HEK293 (cell line): ENCODE results near the gene OR10R2.

Experiments
- CTCF ChIA-PET: fragments of 350-600 bp; formaldehyde crosslinking; extraction: SDS; loops from one replicate; lab custom pipeline; 2021; ENCODE audit warnings: antibody characterized with exemption; lab: Yijun Ruan, JAX
- POLR2A ChIA-PET: fragments of 300-600 bp; formaldehyde crosslinking; extraction: SDS; loops from one replicate; lab custom pipeline; 2020; ENCODE audit warnings: antibody characterized with exemption, inconsistent platforms; lab: Yijun Ruan, JAX
- H3K27ac ChIP-seq: fragments of 200-500 bp; sonication (Bioruptor generic); 2 replicates; pipeline ENCODE4 v1.5.1; 2014; ENCODE audit warnings: low read depth, low read length, control low read depth, inconsistent platforms; ENCODE audit errors: extremely low read depth
- H3K36me3 ChIP-seq, 2 experiments: fragments of 200-500 bp in 1 of 2; sonication (Bioruptor generic) in 1 of 2; 1 replicate in 1 of 2; 2 replicates in 1 of 2; pipeline ENCODE4 v1.5.1; 2014 to 2017; ENCODE audit warnings: inconsistent platforms in 2 of 2, low read length in 2 of 2; ENCODE audit not compliant: control insufficient read depth in 2 of 2, insufficient read depth in 1 of 2
- H3K4me1 ChIP-seq: fragments of 200-500 bp; sonication (Bioruptor generic); 2 replicates; pipeline ENCODE4 v1.5.1; 2014; ENCODE audit warnings: mild to moderate bottlenecking, low read length, inconsistent platforms; ENCODE audit not compliant: control insufficient read depth, insufficient read depth
- H3K4me3 ChIP-seq: 2 replicates; pipeline ENCODE4 v1.5.1; 2011; ENCODE audit warnings: low read depth, mild to moderate bottlenecking, control low read depth, low read length, moderate library complexity
- H3K9me3 ChIP-seq: fragments of 200-500 bp; sonication (Bioruptor generic); 2 replicates; pipeline ENCODE4 v1.5.1; 2014; ENCODE audit warnings: low read depth, low read length, inconsistent platforms; ENCODE audit not compliant: control insufficient read depth, insufficient read depth
- HOXC10 ChIP-seq: sonication (generic); formaldehyde crosslinking; IDR thresholded peaks from 2 replicates; pipeline ENCODE4 v1.8.1; 2023; ENCODE audit warnings: mild to moderate bottlenecking, missing genetic modification reagents
- HOXD13 ChIP-seq: sonication (generic); formaldehyde crosslinking; IDR thresholded peaks from 2 replicates; pipeline ENCODE4 v1.8.0; 2022; ENCODE audit warnings: missing genetic modification reagents, borderline replicate concordance
- MYNN ChIP-seq: fragments of 450-650 bp; formaldehyde crosslinking; IDR thresholded peaks from 2 replicates; pipeline ENCODE4 v1.5.1; 2016; ENCODE audit warnings: missing biosample characterization, missing genetic modification characterization, borderline replicate concordance
- RBAK ChIP-seq: fragments of 450-650 bp; formaldehyde crosslinking; IDR thresholded peaks from 2 replicates; pipeline ENCODE4 v1.5.1; 2016; ENCODE audit warnings: missing biosample characterization, missing genetic modification characterization
- ZFHX2 ChIP-seq: fragments of 450-650 bp; formaldehyde crosslinking; conservative IDR thresholded peaks from 2 replicates; pipeline ENCODE4 v1.5.1; 2016; ENCODE audit warnings: missing biosample characterization, missing genetic modification characterization
- ZFP37 ChIP-seq: fragments of 450-650 bp; formaldehyde crosslinking; IDR thresholded peaks from 2 replicates; pipeline ENCODE4 v1.5.1; 2016; ENCODE audit warnings: missing biosample characterization, missing genetic modification characterization
- ZNF10 ChIP-seq: fragments of 450-650 bp; formaldehyde crosslinking; IDR thresholded peaks from 2 replicates; pipeline ENCODE4 v1.5.1; 2017; ENCODE audit warnings: missing biosample characterization, missing genetic modification characterization
- ZNF157 ChIP-seq: fragments of 450-650 bp; formaldehyde crosslinking; IDR thresholded peaks from 2 replicates; pipeline ENCODE4 v1.5.1; 2016; ENCODE audit warnings: missing biosample characterization, missing genetic modification characterization
- ZNF202 ChIP-seq: fragments of 450-650 bp; formaldehyde crosslinking; IDR thresholded peaks from 2 replicates; pipeline ENCODE4 v1.5.1; 2016; ENCODE audit warnings: missing biosample characterization, missing genetic modification characterization, borderline replicate concordance
- ZNF292 ChIP-seq: fragments of 450-650 bp; formaldehyde crosslinking; IDR thresholded peaks from 2 replicates; pipeline ENCODE4 v1.5.1; 2016; ENCODE audit warnings: low read depth, missing biosample characterization, missing genetic modification characterization, borderline replicate concordance
- ZNF354C ChIP-seq: fragments of 450-650 bp; formaldehyde crosslinking; IDR thresholded peaks from 2 replicates; pipeline ENCODE4 v1.5.1; 2016; ENCODE audit warnings: missing biosample characterization, missing genetic modification characterization, low read depth, borderline replicate concordance
- ZNF404 ChIP-seq: fragments of 450-650 bp; formaldehyde crosslinking; IDR thresholded peaks from 2 replicates; pipeline ENCODE4 v1.5.1; 2017; ENCODE audit warnings: missing biosample characterization, missing genetic modification characterization
- ZNF423 ChIP-seq: fragments of 450-650 bp; formaldehyde crosslinking; IDR thresholded peaks from 2 replicates; pipeline ENCODE4 v1.5.1; 2016; ENCODE audit warnings: missing biosample characterization, missing genetic modification characterization
- ZNF426 ChIP-seq: fragments of 450-650 bp; formaldehyde crosslinking; IDR thresholded peaks from 2 replicates; pipeline ENCODE4 v1.5.1; 2017; ENCODE audit warnings: missing biosample characterization, missing genetic modification characterization, mild to moderate bottlenecking, inconsistent platforms, moderate library complexity
- ZNF510 ChIP-seq: fragments of 450-650 bp; formaldehyde crosslinking; IDR thresholded peaks from 2 replicates; pipeline ENCODE4 v1.5.1; 2018; ENCODE audit warnings: mild to moderate bottlenecking, missing genetic modification characterization, missing biosample characterization; ENCODE audit not compliant: insufficient replicate concordance
- ZNF518A ChIP-seq: fragments of 450-650 bp; formaldehyde crosslinking; conservative IDR thresholded peaks from 2 replicates; pipeline ENCODE4 v1.5.1; 2016; ENCODE audit warnings: low read depth, missing biosample characterization, missing genetic modification characterization
- ZNF544 ChIP-seq: fragments of 450-650 bp; formaldehyde crosslinking; IDR thresholded peaks from 2 replicates; pipeline ENCODE4 v1.5.0; 2017; ENCODE audit warnings: missing biosample characterization, missing genetic modification characterization
- ZNF549 ChIP-seq: fragments of 450-650 bp; IDR thresholded peaks from 2 replicates; pipeline ENCODE4 v1.5.1; 2018; ENCODE audit warnings: missing biosample characterization, missing genetic modification characterization, mild to moderate bottlenecking, inconsistent platforms, moderate library complexity
- ZNF623 ChIP-seq: fragments of 450-650 bp; formaldehyde crosslinking; IDR thresholded peaks from 2 replicates; pipeline ENCODE4 v1.5.1; 2016; ENCODE audit warnings: missing biosample characterization, missing genetic modification characterization
- ZNF658 ChIP-seq: fragments of 450-650 bp; formaldehyde crosslinking; IDR thresholded peaks from 2 replicates; pipeline ENCODE4; 2016; ENCODE audit warnings: missing biosample characterization, missing genetic modification characterization
- ZNF677 ChIP-seq: fragments of 450-650 bp; IDR thresholded peaks from 2 replicates; pipeline ENCODE4 v1.5.0; 2018; ENCODE audit warnings: missing biosample characterization, mild to moderate bottlenecking, missing genetic modification characterization, moderate library complexity
- ZSCAN18 ChIP-seq: fragments of 450-650 bp; formaldehyde crosslinking; IDR thresholded peaks from 2 replicates; pipeline ENCODE4 v1.5.1; 2016; ENCODE audit warnings: missing biosample characterization, missing genetic modification characterization

OR10R2 gene

DNA sequence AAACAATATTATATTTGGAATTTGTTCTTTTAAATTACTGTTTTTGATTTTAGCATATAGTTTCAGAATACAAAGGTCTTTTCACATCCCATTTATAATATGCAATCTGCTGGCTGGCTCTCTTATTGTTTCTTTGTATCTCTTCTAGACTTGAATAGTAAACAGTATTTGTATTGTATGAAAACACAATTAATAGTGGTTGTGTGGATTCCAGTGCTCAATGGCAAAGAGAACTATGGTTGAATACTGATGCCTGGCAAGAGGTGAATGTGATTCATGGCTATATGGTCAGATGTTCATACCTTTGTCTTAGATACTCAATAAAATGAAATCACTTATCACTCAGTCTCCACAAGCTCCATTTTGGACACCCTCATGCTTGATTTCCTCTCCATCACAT, 44.9 kb downstream of the OR10R2 start:
- ChIA-PET POLR2A (no interaction called here), CTCF (no interaction called here)
- TF ChIP-seq ZNF518A (tag by site-specific recombination) (no peak), HOXC10 (CRISPR knock-in tag) (no peak), ZFHX2 (no peak), ZNF202 (tag by site-specific recombination) (no peak), MYNN (tag by site-specific recombination) (no peak), ZNF404 (tag by site-specific recombination) (no peak), ZFP37 (tag by site-specific recombination) (no peak), ZNF292 (tag by site-specific recombination) (no peak), ZNF658 (tag by site-specific recombination) (no peak), ZNF544 (tag by site-specific recombination) (no peak), ZNF677 (tag by site-specific recombination) (no peak), ZNF623 (tag by site-specific recombination) (no peak), RBAK (tag by site-specific recombination) (no peak), ZNF510 (tag by site-specific recombination) (no peak), ZNF426 (tag by site-specific recombination) (no peak), ZNF10 (no peak), ZNF549 (tag by site-specific recombination) (no peak), ZNF157 (tag by site-specific recombination) (no peak), ZSCAN18 (no peak), ZNF354C (no peak)
- Histone ChIP-seq H3K27ac (no peak overlapping the region), H3K36me3 (no peaks in the 10 kb centered on the region), H3K4me3 (no peak overlapping the region), H3K4me1 (no peaks in the 10 kb centered on the region), H3K9me3 (no peaks in the 10 kb centered on the region)

- no peak overlapping the region for H3K27ac ChIP-seq
- POLR2A ChIA-PET: no interaction called here
- CTCF ChIA-PET: interaction anchor here (0.6 kb wide), 1 partner anchor 14 kb away, joined by 3 read pairs; no protein-coding TSS in a partner anchor
- TF ChIP-seq HOXD13 (no peak), ZNF423 (tag by site-specific recombination) (no peak)
- TF ChIP-seq, all 188 proteins: peak for 0
- no peaks in the 10 kb centered on the region for H3K36me3 ChIP-seq
- H3K4me3 ChIP-seq: no peak overlapping the region
- H3K9me3 ChIP-seq: no peaks in the 10 kb centered on the region
- H3K4me1 ChIP-seq: no peaks in the 10 kb centered on the region
These were observed 48.0 kb downstream of the OR10R2 start for GRCh38 chr1:158520021-158520420.
